Stimulated activated naive CD8-positive, alpha-beta T cell treated with anti-CD3 and anti-CD28 coated beads, Interleukin-15, Interleukin-2, amounts not matched to agents 100 ng/mL and 50 ng/mL, for 24 hours (primary cell): ENCODE results near the gene CREM.

ENCODE experiments used
- H3K27ac Mint-ChIP-seq: one replicate; pipeline ENCODE4 v1.8.0; 2021; ENCODE audit warnings: mild to moderate bottlenecking, mixed read lengths
- H3K27me3 Mint-ChIP-seq: one replicate; pipeline ENCODE4 v1.8.0; 2021; ENCODE audit warnings: mixed read lengths
- H3K36me3 Mint-ChIP-seq: one replicate; pipeline ENCODE4 v1.8.0; 2021; ENCODE audit warnings: low read depth, mixed read lengths
- H3K4me1 Mint-ChIP-seq: one replicate; pipeline ENCODE4 v1.8.0; 2021; ENCODE audit warnings: low read depth, mixed read lengths
- H3K4me3 Mint-ChIP-seq: one replicate; pipeline ENCODE4 v1.8.0; 2021; ENCODE audit warnings: mild to moderate bottlenecking, mixed read lengths
- H3K9me3 Mint-ChIP-seq: one replicate; pipeline ENCODE4 v1.8.0; 2021; ENCODE audit warnings: mixed read lengths

Gene CREM

GRCh38 chr10:35124540-35124939, 2.1 kb upstream of the CREM start:
- no peaks in the 10 kb centered on the region for H3K9me3 Mint-ChIP-seq
- no peak overlapping the region for H3K4me3 Mint-ChIP-seq
- peak overlapping the region; percentile 17 for H3K27ac Mint-ChIP-seq
- H3K27me3 Mint-ChIP-seq, result no peaks in the 10 kb centered on the region
- H3K4me1 Mint-ChIP-seq, result peaks cover 50% of the 10 kb centered on the region
- peaks cover 14% of the 10 kb centered on the region for H3K36me3 Mint-ChIP-seq

- H3K4me1 Mint-ChIP-seq, result peaks cover 64% of the 10 kb centered on the region
- no peaks in the 10 kb centered on the region for H3K9me3 Mint-ChIP-seq
Measured at GRCh38 chr10:35126062-35126529, 550 bp upstream of the CREM start.

GRCh38 chr10:35127289-35127891, 744 bp downstream of the CREM start:
- H3K27ac Mint-ChIP-seq, result peak overlapping the region; percentile 97
- no peaks in the 10 kb centered on the region for H3K9me3 Mint-ChIP-seq
- H3K4me3 Mint-ChIP-seq, result peak overlapping the region; percentile 93
- peaks cover 77% of the 10 kb centered on the region for H3K4me1 Mint-ChIP-seq
- H3K36me3 Mint-ChIP-seq, result peaks cover 14% of the 10 kb centered on the region
- H3K27me3 Mint-ChIP-seq, result no peaks in the 10 kb centered on the region

More at GRCh38 chr10:35126062-35126529, 550 bp upstream of the CREM start:
- H3K27me3 Mint-ChIP-seq, result no peaks in the 10 kb centered on the region
- H3K4me3 Mint-ChIP-seq, result peak overlapping the region; percentile 93
- H3K27ac Mint-ChIP-seq, result peak overlapping the region; percentile 93
- peaks cover 14% of the 10 kb centered on the region for H3K36me3 Mint-ChIP-seq

- peaks cover 83% of the 10 kb centered on the region for H3K4me1 Mint-ChIP-seq
- no peaks in the 10 kb centered on the region for H3K9me3 Mint-ChIP-seq
- peak overlapping the region; percentile 93 for H3K4me3 Mint-ChIP-seq
- H3K27me3 Mint-ChIP-seq, result no peaks in the 10 kb centered on the region
- H3K27ac Mint-ChIP-seq, result peak overlapping the region; percentile 97
- peaks cover 14% of the 10 kb centered on the region for H3K36me3 Mint-ChIP-seq
Measured at GRCh38 chr10:35129185-35129674, 2.6 kb downstream of the CREM start.

- peaks cover 14% of the 10 kb centered on the region for H3K36me3 Mint-ChIP-seq
- H3K4me1 Mint-ChIP-seq, result peaks cover 75% of the 10 kb centered on the region
- H3K4me3 Mint-ChIP-seq, result peak overlapping the region; percentile 73
- H3K27ac Mint-ChIP-seq, result peak overlapping the region; percentile 61
- H3K27me3 Mint-ChIP-seq, result no peaks in the 10 kb centered on the region
- H3K9me3 Mint-ChIP-seq, result no peaks in the 10 kb centered on the region
Measured at GRCh38 chr10:35130663-35131062, 4.0 kb downstream of the CREM start.

- Mint-ChIP-seq H3K36me3 (peaks cover 18% of the 10 kb centered on the region), H3K4me3 (peak overlapping the region; percentile 73), H3K9me3 (no peaks in the 10 kb centered on the region), H3K4me1 (peaks cover 78% of the 10 kb centered on the region), H3K27ac (peak overlapping the region; percentile 65), H3K27me3 (no peaks in the 10 kb centered on the region)
Measured at GRCh38 chr10:35132727-35133126, 6.1 kb downstream of the CREM start.

- Mint-ChIP-seq H3K9me3 (no peaks in the 10 kb centered on the region), H3K27me3 (no peaks in the 10 kb centered on the region), H3K4me1 (peaks cover 74% of the 10 kb centered on the region), H3K36me3 (peaks cover 14% of the 10 kb centered on the region), H3K4me3 (no peak overlapping the region), H3K27ac (peak overlapping the region; percentile 65)
Measured at GRCh38 chr10:35133586-35133985, 6.9 kb downstream of the CREM start.

GRCh38 chr10:35135861-35136260, 9.2 kb downstream of the CREM start:
- Mint-ChIP-seq H3K4me3 (peak overlapping the region; percentile 49), H3K9me3 (no peaks in the 10 kb centered on the region), H3K27ac (peak overlapping the region; percentile 85), H3K27me3 (no peaks in the 10 kb centered on the region), H3K4me1 (peaks cover 52% of the 10 kb centered on the region), H3K36me3 (peaks cover 5% of the 10 kb centered on the region)

GRCh38 chr10:35136263-35136815, 9.7 kb downstream of the CREM start:
- peak overlapping the region; percentile 71 for H3K27ac Mint-ChIP-seq
- no peaks in the 10 kb centered on the region for H3K9me3 Mint-ChIP-seq
- peaks cover 47% of the 10 kb centered on the region for H3K4me1 Mint-ChIP-seq
- peaks cover 5% of the 10 kb centered on the region for H3K36me3 Mint-ChIP-seq
- H3K27me3 Mint-ChIP-seq, result no peaks in the 10 kb centered on the region
- H3K4me3 Mint-ChIP-seq, result peak overlapping the region; percentile 49

GRCh38 chr10:35140126-35140525, 13.5 kb downstream of the CREM start:
- Mint-ChIP-seq H3K27ac (no peak overlapping the region), H3K9me3 (no peaks in the 10 kb centered on the region), H3K4me3 (no peak overlapping the region), H3K27me3 (no peaks in the 10 kb centered on the region), H3K36me3 (peaks cover 14% of the 10 kb centered on the region), H3K4me1 (peaks cover 30% of the 10 kb centered on the region)

GRCh38 chr10:35140727-35141126, 14.1 kb downstream of the CREM start:
- Mint-ChIP-seq H3K4me3 (no peak overlapping the region), H3K27me3 (no peaks in the 10 kb centered on the region), H3K9me3 (no peaks in the 10 kb centered on the region), H3K4me1 (peaks cover 30% of the 10 kb centered on the region), H3K36me3 (peaks cover 17% of the 10 kb centered on the region), H3K27ac (no peak overlapping the region)

GRCh38 chr10:35150308-35150707, 23.7 kb downstream of the CREM start:
- peaks cover 86% of the 10 kb centered on the region for H3K4me1 Mint-ChIP-seq
- peaks cover 35% of the 10 kb centered on the region for H3K36me3 Mint-ChIP-seq
- no peaks in the 10 kb centered on the region for H3K9me3 Mint-ChIP-seq
- peak overlapping the region; percentile 63 for H3K4me3 Mint-ChIP-seq
- no peaks in the 10 kb centered on the region for H3K27me3 Mint-ChIP-seq
- peak overlapping the region; percentile 90 for H3K27ac Mint-ChIP-seq

GRCh38 chr10:35152992-35153391, 26.3 kb downstream of the CREM start:
- Mint-ChIP-seq H3K9me3 (no peaks in the 10 kb centered on the region), H3K27me3 (no peaks in the 10 kb centered on the region), H3K4me3 (no peak overlapping the region), H3K36me3 (peaks cover 48% of the 10 kb centered on the region), H3K4me1 (peaks cover 64% of the 10 kb centered on the region), H3K27ac (no peak overlapping the region)

- H3K4me1 Mint-ChIP-seq, result peaks cover 57% of the 10 kb centered on the region
- no peaks in the 10 kb centered on the region for H3K9me3 Mint-ChIP-seq
- no peak overlapping the region for H3K27ac Mint-ChIP-seq
- H3K4me3 Mint-ChIP-seq, result no peak overlapping the region
- H3K36me3 Mint-ChIP-seq, result peaks cover 53% of the 10 kb centered on the region
- H3K27me3 Mint-ChIP-seq, result no peaks in the 10 kb centered on the region
Measured at GRCh38 chr10:35153716-35154115, 27.1 kb downstream of the CREM start.

GRCh38 chr10:35160743-35161142, 34.1 kb downstream of the CREM start:
- Mint-ChIP-seq H3K27me3 (no peaks in the 10 kb centered on the region), H3K36me3 (peaks cover 48% of the 10 kb centered on the region), H3K4me1 (no peaks in the 10 kb centered on the region), H3K27ac (no peak overlapping the region), H3K4me3 (no peak overlapping the region), H3K9me3 (no peaks in the 10 kb centered on the region)
